Right lobe of liver (tissue), 4 donors: ENCODE data around the gene WTIP.

Experiments
- CTCF ChIP-seq, 4 donors: fragments of 200-600 bp in 3 of 4; fragments of 450-650 bp in 1 of 4; IDR thresholded peaks; one replicate each; pipeline versions ENCODE4 v1.5.1 to v1.8.0; 2016 to 2022; ENCODE audit warnings: antibody characterized with exemption in 4 of 4, mild to moderate bottlenecking in 2 of 4
- POLR2A ChIP-seq: fragments of 450-650 bp; IDR thresholded peaks from one replicate; pipeline ENCODE4 v1.6.1; 2017; ENCODE audit warnings: antibody characterized with exemption, mild to moderate bottlenecking
- donor health status: DM: no; HTN: no; CAD: no.
- donor health status: DM: no; HTN: no; CAD: no.
- donor health status: DM: no; HTN: yes; CAD: no.

GRCh38 chr19:34499155-34499834, 17.7 kb downstream of the WTIP start:
- TF ChIP-seq CTCF (IDR thresholded peaks at IDR 0.05) (no peak), POLR2A (no peak)
